ENCODE measurements around the gene NKPD1.

Gene NKPD1

GRCh38 chr19:45159210-45159970 lies 1.4 kb downstream of the NKPD1 start:
- H3K4me1 ChIP-seq (ENCODE audit: control insufficient read depth, insufficient read depth, low read length): no peaks in the 10 kb centered on the region
- H3K27me3 ChIP-seq (ENCODE audit: control insufficient read depth, insufficient read depth, low read length): peaks cover 17% of the 10 kb centered on the region
- H3K36me3 ChIP-seq (ENCODE audit: control insufficient read depth, insufficient read depth, low read length): no peaks in the 10 kb centered on the region
- no peak overlapping the region for H3K4me3 ChIP-seq (ENCODE audit: low read length)
- no peak overlapping the region for H3K9ac ChIP-seq (ENCODE audit: low read length)
- H3K27ac ChIP-seq (ENCODE audit: low read depth, low read length): no peak overlapping the region

- Histone ChIP-seq H3K36me3 (ENCODE audit: control insufficient read depth, insufficient read depth, low read length) (no peaks in the 10 kb centered on the region), H3K4me1 (ENCODE audit: control insufficient read depth, insufficient read depth, low read length) (no peaks in the 10 kb centered on the region), H3K27ac (ENCODE audit: low read depth, low read length) (no peak overlapping the region), H3K27me3 (ENCODE audit: control insufficient read depth, insufficient read depth, low read length) (peaks cover 24% of the 10 kb centered on the region), H3K9ac (ENCODE audit: low read length) (no peak overlapping the region), H3K4me3 (ENCODE audit: low read length) (no peak overlapping the region)
Measured at GRCh38 chr19:45158503-45159209, 2.1 kb downstream of the NKPD1 start.

DNA sequence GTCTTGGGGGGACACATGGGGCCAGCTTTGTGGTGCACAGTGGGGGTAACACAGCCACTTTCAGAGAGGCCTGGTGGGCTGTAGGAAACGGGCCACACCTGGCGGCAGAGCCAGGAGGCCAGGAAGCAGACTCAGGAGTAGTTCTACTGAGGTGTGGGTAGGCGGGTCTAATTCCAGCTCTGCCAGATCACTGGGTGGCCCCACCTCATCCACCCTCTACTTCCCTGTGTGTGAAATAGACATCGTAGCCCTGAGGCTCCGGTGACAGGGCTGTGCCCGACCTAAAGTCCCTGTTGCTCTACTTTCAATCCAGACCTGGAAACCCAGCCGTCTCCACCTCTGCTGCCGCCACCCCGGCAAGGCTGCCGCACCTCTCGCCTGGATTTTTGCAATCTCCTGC lies 4.0 kb downstream of the NKPD1 start:
- Histone ChIP-seq H3K36me3 (ENCODE audit: control insufficient read depth, insufficient read depth, low read length) (no peaks in the 10 kb centered on the region), H3K27me3 (ENCODE audit: control insufficient read depth, insufficient read depth, low read length) (peaks cover 36% of the 10 kb centered on the region), H3K4me1 (ENCODE audit: control insufficient read depth, insufficient read depth, low read length) (peaks cover 3% of the 10 kb centered on the region), H3K9ac (ENCODE audit: low read length) (no peak overlapping the region), H3K27ac (ENCODE audit: low read depth, low read length) (no peak overlapping the region), H3K4me3 (ENCODE audit: low read length) (no peak overlapping the region)

GRCh38 chr19:45156011-45156630 lies 4.7 kb downstream of the NKPD1 start:
- Histone ChIP-seq H3K4me1 (ENCODE audit: control insufficient read depth, insufficient read depth, low read length) (peaks cover 3% of the 10 kb centered on the region), H3K4me3 (ENCODE audit: low read length) (no peak overlapping the region), H3K27me3 (ENCODE audit: control insufficient read depth, insufficient read depth, low read length) (peaks cover 39% of the 10 kb centered on the region), H3K36me3 (ENCODE audit: control insufficient read depth, insufficient read depth, low read length) (no peaks in the 10 kb centered on the region), H3K27ac (ENCODE audit: low read depth, low read length) (no peak overlapping the region), H3K9ac (ENCODE audit: low read length) (no peak overlapping the region)

GRCh38 chr19:45154064-45154827 lies 6.5 kb downstream of the NKPD1 start:
- Histone ChIP-seq H3K27me3 (ENCODE audit: control insufficient read depth, insufficient read depth, low read length) (peaks cover 31% of the 10 kb centered on the region), H3K36me3 (ENCODE audit: control insufficient read depth, insufficient read depth, low read length) (no peaks in the 10 kb centered on the region), H3K4me3 (ENCODE audit: low read length) (no peak overlapping the region), H3K27ac (ENCODE audit: low read depth, low read length) (no peak overlapping the region), H3K4me1 (ENCODE audit: control insufficient read depth, insufficient read depth, low read length) (peaks cover 3% of the 10 kb centered on the region), H3K9ac (ENCODE audit: low read length) (no peak overlapping the region)

- no peaks in the 10 kb centered on the region for H3K36me3 ChIP-seq (ENCODE audit: control insufficient read depth, insufficient read depth, low read length)
- H3K27ac ChIP-seq (ENCODE audit: low read depth, low read length): no peak overlapping the region
- H3K4me3 ChIP-seq (ENCODE audit: low read length): peak overlapping the region; percentile 64
- peaks cover 3% of the 10 kb centered on the region for H3K4me1 ChIP-seq (ENCODE audit: control insufficient read depth, insufficient read depth, low read length)
- peaks cover 27% of the 10 kb centered on the region for H3K27me3 ChIP-seq (ENCODE audit: control insufficient read depth, insufficient read depth, low read length)
- H3K9ac ChIP-seq (ENCODE audit: low read length): no peak overlapping the region
Measured at GRCh38 chr19:45153339-45154063, 7.3 kb downstream of the NKPD1 start.

GRCh38 chr19:45152504-45153338 lies 8.1 kb downstream of the NKPD1 start:
- Histone ChIP-seq H3K36me3 (ENCODE audit: control insufficient read depth, insufficient read depth, low read length) (no peaks in the 10 kb centered on the region), H3K4me1 (ENCODE audit: control insufficient read depth, insufficient read depth, low read length) (peaks cover 3% of the 10 kb centered on the region), H3K27me3 (ENCODE audit: control insufficient read depth, insufficient read depth, low read length) (peaks cover 23% of the 10 kb centered on the region), H3K27ac (ENCODE audit: low read depth, low read length) (no peak overlapping the region), H3K9ac (ENCODE audit: low read length) (no peak overlapping the region), H3K4me3 (ENCODE audit: low read length) (peak overlapping the region; percentile 64)

- Histone ChIP-seq H3K9ac (ENCODE audit: low read length) (no peak overlapping the region), H3K4me1 (ENCODE audit: control insufficient read depth, insufficient read depth, low read length) (peaks cover 3% of the 10 kb centered on the region), H3K36me3 (ENCODE audit: control insufficient read depth, insufficient read depth, low read length) (peaks cover 2% of the 10 kb centered on the region), H3K4me3 (ENCODE audit: low read length) (peak overlapping the region; percentile 64), H3K27ac (ENCODE audit: low read depth, low read length) (no peak overlapping the region), H3K27me3 (ENCODE audit: control insufficient read depth, insufficient read depth, low read length) (peaks cover 23% of the 10 kb centered on the region)
Measured at GRCh38 chr19:45151821-45152503, 8.8 kb downstream of the NKPD1 start.

- H3K4me1 ChIP-seq (ENCODE audit: control insufficient read depth, insufficient read depth, low read length): peaks cover 3% of the 10 kb centered on the region
Measured at GRCh38 chr19:45151320-45151719, 9.5 kb downstream of the NKPD1 start.

GRCh38 chr19:45150751-45151281 lies 10.0 kb downstream of the NKPD1 start:
- Histone ChIP-seq H3K27me3 (ENCODE audit: control insufficient read depth, insufficient read depth, low read length) (peaks cover 23% of the 10 kb centered on the region), H3K27ac (ENCODE audit: low read depth, low read length) (no peak overlapping the region), H3K4me1 (ENCODE audit: control insufficient read depth, insufficient read depth, low read length) (peaks cover 3% of the 10 kb centered on the region), H3K9ac (ENCODE audit: low read length) (no peak overlapping the region), H3K4me3 (ENCODE audit: low read length) (no peak overlapping the region), H3K36me3 (ENCODE audit: control insufficient read depth, insufficient read depth, low read length) (peaks cover 2% of the 10 kb centered on the region)

More at GRCh38 chr19:45151320-45151719, 9.5 kb downstream of the NKPD1 start:
- H3K4me3 ChIP-seq (ENCODE audit: low read length): no peak overlapping the region
- peaks cover 2% of the 10 kb centered on the region for H3K36me3 ChIP-seq (ENCODE audit: control insufficient read depth, insufficient read depth, low read length)
- no peak overlapping the region for H3K9ac ChIP-seq (ENCODE audit: low read length)
- peaks cover 23% of the 10 kb centered on the region for H3K27me3 ChIP-seq (ENCODE audit: control insufficient read depth, insufficient read depth, low read length)
- no peak overlapping the region for H3K27ac ChIP-seq (ENCODE audit: low read depth, low read length)

Data from rectal smooth muscle tissue (tissue), 1 donor.